ENCODE results near the gene NPHS2.
A peak's percentile ranks its signal among the peaks of the same experiment; 100 is the strongest.

NPHS2 gene

GRCh38 chr1:179575497-179576314, at the start of gene NPHS2:
Gene NPHS2 (minus strand): TSS chr1:179575948. CDS start chr1:179575864, 84 bp downstream.
- no peak for DNase-seq

DNA sequence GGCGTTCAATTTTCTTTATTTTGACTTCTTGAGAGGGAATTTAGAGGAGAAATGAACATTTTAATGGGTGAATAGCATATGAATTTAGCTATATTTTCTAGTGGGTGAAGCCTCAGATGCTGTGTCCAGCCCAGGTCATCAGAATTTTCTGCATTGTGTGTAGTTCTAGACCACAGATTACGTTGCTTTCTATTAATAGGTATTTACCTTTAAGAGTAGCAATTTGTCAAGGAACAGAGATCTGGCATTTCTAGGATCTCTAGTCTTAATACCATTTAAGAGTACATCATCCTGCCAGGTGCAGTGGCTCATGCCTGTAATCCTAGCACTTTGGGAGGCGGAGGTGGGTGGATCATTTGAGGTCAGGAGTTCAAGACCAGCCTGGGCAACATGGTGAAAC, 36.6 kb upstream of the NPHS2 start:
- DNase-seq, result no peak

DNA sequence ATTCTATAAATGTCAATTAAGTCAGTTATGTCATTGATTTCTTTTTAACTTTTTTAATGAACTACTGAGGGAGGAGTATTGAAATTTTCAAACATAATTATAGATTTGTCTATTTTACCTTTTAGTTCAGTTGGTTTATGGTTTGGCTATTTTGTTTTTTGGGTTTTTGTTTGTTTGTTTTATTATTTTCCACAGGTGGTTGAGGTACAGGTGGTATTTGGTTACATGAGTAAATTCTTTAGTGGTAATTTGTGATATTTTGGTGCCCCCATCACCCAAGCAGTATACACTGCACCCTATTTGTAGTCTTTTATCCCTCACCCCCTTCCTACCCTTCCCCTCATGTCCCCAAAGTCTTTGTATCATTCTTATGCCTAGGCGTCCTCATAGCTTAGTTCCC, 25.3 kb upstream of the NPHS2 start:
- DNase-seq, result no peak

DNA sequence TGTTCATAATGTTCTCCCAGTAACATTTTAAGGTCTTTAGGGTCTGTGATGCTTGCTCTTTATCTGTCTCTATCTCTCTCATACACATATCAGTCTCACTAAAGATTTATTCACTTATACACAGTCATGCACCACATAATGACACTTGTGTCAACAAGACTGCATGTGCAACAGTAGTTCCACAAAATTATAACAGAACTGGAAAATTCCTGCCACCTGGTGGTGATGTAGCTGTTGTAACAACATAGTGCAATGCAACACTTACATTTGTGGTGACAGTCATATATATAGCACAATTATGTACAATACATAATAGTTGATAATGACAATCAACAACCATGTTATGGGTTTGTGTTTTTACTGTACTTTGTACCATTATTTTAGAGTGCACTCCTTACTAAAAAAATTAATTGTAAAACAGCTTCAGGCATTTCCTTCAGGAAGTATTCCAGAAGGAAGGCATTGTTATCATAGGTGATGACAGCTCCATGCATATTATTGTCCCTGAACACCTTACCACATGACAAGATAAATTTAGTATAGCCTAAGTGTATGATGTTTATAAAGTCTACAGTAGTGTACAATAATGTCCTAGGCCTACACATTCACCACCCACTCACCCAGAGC, 24.0 kb upstream of the NPHS2 start:
- peak; percentile 10 for DNase-seq

DNA sequence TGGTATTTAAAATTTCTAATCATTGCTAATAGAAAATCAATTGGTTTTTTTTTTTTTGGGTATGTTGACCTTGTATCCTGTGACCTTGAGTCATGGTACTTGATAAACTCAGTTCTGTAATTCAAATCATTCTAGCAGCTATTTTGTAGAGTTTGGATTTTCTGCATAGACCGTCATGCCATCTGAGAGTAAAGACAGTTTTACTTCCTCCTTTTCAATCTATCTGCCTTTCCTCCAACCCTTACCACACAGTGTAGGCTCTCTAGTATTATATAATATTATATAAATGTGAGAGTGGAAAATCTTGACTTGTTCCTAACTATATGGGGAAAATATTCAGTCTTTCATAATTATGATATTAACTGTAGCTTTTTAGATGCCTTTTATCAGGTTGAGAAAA, 22.9 kb upstream of the NPHS2 start:
- DNase-seq, result no peak

DNA sequence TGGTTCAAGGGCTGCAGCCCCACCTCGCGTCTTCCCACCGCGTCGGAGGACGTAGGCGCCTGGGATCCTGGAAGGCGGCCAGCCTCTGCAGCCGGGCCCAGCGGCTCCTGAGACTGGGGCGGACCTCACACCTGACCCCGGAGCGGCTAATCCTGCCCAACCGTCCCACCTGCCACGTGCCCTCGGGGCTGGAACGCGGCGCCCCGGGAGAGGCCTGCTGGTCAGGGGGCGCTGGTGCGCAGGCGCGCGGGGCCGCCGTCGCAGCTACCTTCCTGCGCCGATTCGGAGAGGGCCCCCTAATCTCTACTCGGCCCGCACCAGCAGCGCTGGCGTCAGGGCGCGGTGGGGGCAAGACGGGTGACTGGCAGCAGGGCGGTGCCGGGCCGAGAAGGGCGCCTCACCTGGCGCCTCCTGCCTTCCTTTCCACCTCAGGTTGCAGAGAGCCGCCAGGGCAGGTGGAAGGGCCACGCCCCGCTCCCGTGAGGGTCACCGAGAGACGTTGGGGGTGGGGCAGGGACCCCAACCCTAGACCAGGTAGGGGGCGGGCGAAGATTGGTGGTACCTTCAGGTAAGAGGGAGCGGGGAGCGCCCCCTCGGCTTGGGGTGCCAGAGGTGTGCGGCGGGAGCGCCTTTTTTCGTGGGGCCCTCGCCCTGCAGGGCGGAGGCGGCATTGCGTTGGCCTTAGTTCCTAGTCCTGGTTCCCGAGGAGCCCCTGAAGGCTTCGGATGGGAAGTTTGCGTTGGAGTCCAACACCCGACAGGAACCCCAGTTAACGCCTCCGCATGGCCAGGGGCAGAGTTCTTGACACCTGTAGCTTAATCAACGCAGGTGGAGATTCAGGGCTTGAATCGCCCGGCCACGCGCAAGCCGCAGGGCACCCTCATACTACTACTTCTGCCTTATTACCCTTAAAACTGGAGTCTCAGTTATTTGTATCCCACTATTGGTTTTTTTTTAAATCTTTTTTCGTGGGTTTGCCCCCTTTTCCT, 16.1 kb upstream of the NPHS2 start, which contains the start of gene TDRD5:
TSS of gene TDRD5 (plus strand) at position 241 of the 989 bp plus-strand sequence. CDS start 784 bp downstream, outside the sequence.
- no peak for DNase-seq

GRCh38 chr1:179591253-179591591, 15.5 kb upstream of the NPHS2 start:
- DNase-seq, result no peak

DNA sequence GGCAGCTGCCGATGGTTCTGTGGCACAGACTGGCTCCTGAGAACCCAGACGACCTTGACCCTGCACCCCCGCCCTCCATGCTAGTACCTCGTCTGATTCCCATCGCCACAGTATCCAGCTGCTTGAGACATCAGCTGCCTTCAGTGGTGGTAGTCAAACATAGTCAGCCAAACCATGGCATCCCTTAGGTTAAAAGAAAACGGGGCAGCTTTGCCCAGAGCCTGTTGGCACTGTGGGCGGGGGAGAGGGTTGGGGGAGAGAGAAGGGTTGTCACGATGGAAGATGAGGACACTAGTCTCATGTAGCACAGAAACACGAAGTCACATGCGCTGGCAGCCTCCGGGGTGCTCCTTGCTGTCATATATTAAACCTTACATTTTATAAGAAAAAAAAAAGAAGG, 14.9 kb upstream of the NPHS2 start:
- DNase-seq, result no peak

GRCh38 chr1:179589509-179589908, 13.8 kb upstream of the NPHS2 start:
- no peak for DNase-seq

GRCh38 chr1:179588425-179589024, 12.8 kb upstream of the NPHS2 start:
- no peak for DNase-seq

DNA sequence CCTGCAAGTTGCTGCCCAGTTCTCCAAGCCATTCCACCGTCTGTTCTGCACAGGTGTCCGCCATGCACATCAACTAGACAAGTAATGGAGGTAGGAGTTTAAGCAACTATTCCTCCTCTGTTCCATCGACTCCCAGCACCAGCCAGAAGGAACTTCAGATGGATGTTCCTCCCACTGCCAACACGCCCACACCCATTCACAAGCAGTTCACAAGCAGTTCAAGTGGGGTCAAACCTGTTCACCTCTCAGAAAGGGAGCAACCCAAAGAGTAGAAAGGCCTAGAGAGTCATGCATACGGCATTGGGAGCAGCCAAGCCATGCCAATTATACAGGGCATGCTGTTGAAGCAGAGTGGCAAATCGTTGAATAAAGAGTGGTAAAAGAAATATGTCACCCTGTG, 11.6 kb upstream of the NPHS2 start:
- no peak for DNase-seq

- DNase-seq, result no peak
Measured at GRCh38 chr1:179586107-179586823, 10.5 kb upstream of the NPHS2 start.

DNA sequence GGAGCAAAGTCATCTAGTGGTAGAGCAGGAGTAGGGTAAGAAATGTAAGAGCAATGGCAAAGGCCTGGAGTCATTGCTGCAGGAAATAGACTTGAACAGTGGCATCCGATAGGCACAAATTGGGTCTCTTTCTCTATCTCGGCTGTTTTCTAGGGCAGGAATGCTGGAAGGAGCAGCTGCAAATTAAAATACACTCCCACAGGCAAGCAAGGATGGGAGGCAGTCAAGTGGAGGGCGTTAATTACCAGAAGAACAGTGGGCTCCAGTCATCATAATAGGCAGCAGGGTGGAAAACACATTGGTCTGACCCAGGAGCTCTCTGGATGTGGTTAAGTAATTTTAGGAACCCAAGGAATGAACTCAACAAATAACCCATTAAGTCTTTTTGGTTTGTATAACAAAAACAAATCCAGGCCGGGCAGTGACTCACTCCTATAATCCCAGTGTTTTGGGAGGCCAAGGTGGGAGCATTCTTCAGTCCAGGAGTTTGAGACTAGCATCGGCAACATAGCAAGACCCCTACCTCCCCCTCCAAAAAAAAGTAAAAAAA, 8.1 kb upstream of the NPHS2 start:
- no peak for DNase-seq

DNA sequence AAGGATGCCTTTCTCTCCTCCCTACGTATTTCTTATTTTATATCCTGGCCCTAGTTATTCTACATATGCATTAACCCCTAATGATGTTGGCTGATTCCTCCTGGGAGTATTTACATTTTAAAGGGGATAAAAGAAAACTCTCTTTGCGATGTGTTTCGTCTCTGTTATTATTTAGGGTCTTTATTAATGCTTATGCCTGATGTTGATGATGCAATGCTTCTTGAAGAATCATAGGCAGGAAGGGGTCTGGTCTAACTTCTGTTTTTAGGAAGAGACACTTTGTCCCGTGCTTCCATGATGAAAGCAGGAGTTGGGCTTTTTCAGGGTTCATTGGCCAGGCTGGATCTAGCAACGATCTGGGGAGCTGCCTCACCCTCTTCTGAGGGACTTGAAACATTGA, 761 bp upstream of the NPHS2 start:
- no peak for DNase-seq

- DNase-seq, result no peak
Measured at GRCh38 chr1:179558078-179558477, 17.7 kb downstream of the NPHS2 start.

GRCh38 chr1:179554427-179554826, 21.3 kb downstream of the NPHS2 start:
- DNase-seq, result no peak

- DNase-seq, result peak; percentile 53
Measured at GRCh38 chr1:179550746-179551682, 24.7 kb downstream of the NPHS2 start.

GRCh38 chr1:179549368-179549700, 26.4 kb downstream of the NPHS2 start:
- DNase-seq, result no peak

GRCh38 chr1:179548666-179549367, 26.9 kb downstream of the NPHS2 start:
- no peak for DNase-seq

- DNase-seq, result no peak
Measured at GRCh38 chr1:179547021-179547535, 28.7 kb downstream of the NPHS2 start.

Data from SIG-M5 (cell line).